Fibroblast of lung (primary cell): Measurements from ENCODE around the gene STARD10.
"Not testable (repeated sequence)": the region's sequence is repeated elsewhere in the genome, so short reads cannot be mapped to it uniquely, and the experiment has no call there.

ENCODE experiments used
- CTCF ChIP-seq, 2 donors: IDR thresholded peaks in 1 of 2; conservative IDR thresholded peaks in 1 of 2; 1 replicate in 1 of 2; 2 replicates in 1 of 2; pipeline ENCODE4 v1.5.1; 2011 to 2012; ENCODE audit warnings: low read length in 2 of 2, control low read depth in 1 of 2, inconsistent platforms in 1 of 2, low read depth in 1 of 2, mild to moderate bottlenecking in 1 of 2
- EZH2 ChIP-seq: IDR thresholded peaks from 2 replicates; pipeline ENCODE4 v1.5.1; 2012; ENCODE audit warnings: low read length, control low read depth, mild to moderate bottlenecking; ENCODE audit errors: missing control alignments

- TF ChIP-seq CTCF (conservative IDR thresholded peaks at IDR 0.05 in 1 of 2, IDR thresholded peaks at IDR 0.05 in 1 of 2; ENCODE audit: low read depth in 1 of 2, low read length in 2 of 2); EZH2: not testable (repeated sequence)
Observed at GRCh38 chr11:72806378-72806777, 12.5 kb upstream of the STARD10 start.
